ENCODE data around the gene VSTM1.
"Not testable (repeated sequence)": the region's sequence is repeated elsewhere in the genome, so short reads cannot be mapped to it uniquely, and the experiment has no call there.

The VSTM1 gene

GRCh38 chr19:54069470-54069869 lies 5.8 kb upstream of the VSTM1 start:
- Histone ChIP-seq H3K27me3 (ENCODE audit: insufficient read depth, low read length) (no peaks in the 10 kb centered on the region), H3K36me3 (ENCODE audit: insufficient read depth, low read length) (no peaks in the 10 kb centered on the region), H3K79me2 (ENCODE audit: control insufficient read depth, insufficient read depth, low read length, unreplicated experiment) (no peaks in the 10 kb centered on the region), H3K4me1 (ENCODE audit: control insufficient read depth, insufficient read depth, low read length, unreplicated experiment) (no peaks in the 10 kb centered on the region), H3K27ac (ENCODE audit: low read depth, low read length) (no peak overlapping the region), H3K4me3 (ENCODE audit: low read depth, low read length) (no peak overlapping the region), H2AFZ (ENCODE audit: low read length, unreplicated experiment) (no peak overlapping the region)

GRCh38 chr19:54062643-54063042 lies 1.1 kb downstream of the VSTM1 start:
- Histone ChIP-seq H3K27me3 (ENCODE audit: insufficient read depth, low read length) (peaks cover 6% of the 10 kb centered on the region; the same call in 1 of the 2 replicates), H3K36me3 (ENCODE audit: insufficient read depth, low read length) (no peaks in the 10 kb centered on the region), H2AFZ (ENCODE audit: low read length, unreplicated experiment) (no peak overlapping the region), H3K27ac (ENCODE audit: low read depth, low read length) (no peak overlapping the region), H3K79me2 (ENCODE audit: control insufficient read depth, insufficient read depth, low read length, unreplicated experiment) (no peaks in the 10 kb centered on the region), H3K4me3 (ENCODE audit: low read depth, low read length) (no peak overlapping the region), H3K4me1 (ENCODE audit: control insufficient read depth, insufficient read depth, low read length, unreplicated experiment) (no peaks in the 10 kb centered on the region)

GRCh38 chr19:54047616-54048015 lies 16.1 kb downstream of the VSTM1 start:
- Histone ChIP-seq H3K27ac (ENCODE audit: low read depth, low read length) (no peak overlapping the region), H2AFZ (ENCODE audit: low read length, unreplicated experiment) (no peak overlapping the region), H3K4me1 (ENCODE audit: control insufficient read depth, insufficient read depth, low read length, unreplicated experiment) (no peaks in the 10 kb centered on the region), H3K79me2 (ENCODE audit: control insufficient read depth, insufficient read depth, low read length, unreplicated experiment) (no peaks in the 10 kb centered on the region), H3K36me3 (ENCODE audit: insufficient read depth, low read length) (no peaks in the 10 kb centered on the region), H3K4me3 (ENCODE audit: low read depth, low read length) (no peak overlapping the region), H3K27me3 (ENCODE audit: insufficient read depth, low read length) (peaks cover 34% of the 10 kb centered on the region)

- no peak overlapping the region for H2AFZ ChIP-seq (ENCODE audit: low read length, unreplicated experiment)
- no peaks in the 10 kb centered on the region for H3K4me1 ChIP-seq (ENCODE audit: control insufficient read depth, insufficient read depth, low read length, unreplicated experiment)
- no peak overlapping the region for H3K27ac ChIP-seq (ENCODE audit: low read depth, low read length)
- H3K36me3 ChIP-seq (ENCODE audit: insufficient read depth, low read length), result no peaks in the 10 kb centered on the region
- H3K4me3 ChIP-seq (ENCODE audit: low read depth, low read length), result no peak overlapping the region
- no peaks in the 10 kb centered on the region for H3K79me2 ChIP-seq (ENCODE audit: control insufficient read depth, insufficient read depth, low read length, unreplicated experiment)
- peaks cover 34% of the 10 kb centered on the region for H3K27me3 ChIP-seq (ENCODE audit: insufficient read depth, low read length)
Observed at GRCh38 chr19:54045771-54046170, 17.9 kb downstream of the VSTM1 start.

- no peak overlapping the region for H3K27ac ChIP-seq (ENCODE audit: low read depth, low read length)
- no peak overlapping the region for H3K4me3 ChIP-seq (ENCODE audit: low read depth, low read length)
Observed at GRCh38 chr19:54042989-54043388, 20.7 kb downstream of the VSTM1 start.

GRCh38 chr19:54041969-54042606 lies 21.6 kb downstream of the VSTM1 start:
- no peaks in the 10 kb centered on the region for H3K4me1 ChIP-seq (ENCODE audit: control insufficient read depth, insufficient read depth, low read length, unreplicated experiment)
- no peaks in the 10 kb centered on the region for H3K79me2 ChIP-seq (ENCODE audit: control insufficient read depth, insufficient read depth, low read length, unreplicated experiment)
- no peaks in the 10 kb centered on the region for H3K36me3 ChIP-seq (ENCODE audit: insufficient read depth, low read length)
- peaks cover 21% of the 10 kb centered on the region for H3K27me3 ChIP-seq (ENCODE audit: insufficient read depth, low read length)
- H3K4me3 ChIP-seq (ENCODE audit: low read depth, low read length), result no peak overlapping the region
- no peak overlapping the region for H3K27ac ChIP-seq (ENCODE audit: low read depth, low read length)
- H2AFZ ChIP-seq (ENCODE audit: low read length, unreplicated experiment), result no peak overlapping the region

More at GRCh38 chr19:54042989-54043388, 20.7 kb downstream of the VSTM1 start:
- H3K27me3 ChIP-seq (ENCODE audit: insufficient read depth, low read length), result peaks cover 29% of the 10 kb centered on the region
- H3K79me2 ChIP-seq (ENCODE audit: control insufficient read depth, insufficient read depth, low read length, unreplicated experiment), result no peaks in the 10 kb centered on the region
- H3K36me3 ChIP-seq (ENCODE audit: insufficient read depth, low read length), result no peaks in the 10 kb centered on the region
- H3K4me1 ChIP-seq (ENCODE audit: control insufficient read depth, insufficient read depth, low read length, unreplicated experiment), result no peaks in the 10 kb centered on the region
- no peak overlapping the region for H2AFZ ChIP-seq (ENCODE audit: low read length, unreplicated experiment)

GRCh38 chr19:54040003-54040402 lies 23.7 kb downstream of the VSTM1 start:
- H3K27ac ChIP-seq (ENCODE audit: low read depth, low read length), result no peak overlapping the region
- H3K79me2 ChIP-seq (ENCODE audit: control insufficient read depth, insufficient read depth, low read length, unreplicated experiment), result no peaks in the 10 kb centered on the region
- peaks cover 7% of the 10 kb centered on the region for H3K4me1 ChIP-seq (ENCODE audit: control insufficient read depth, insufficient read depth, low read length, unreplicated experiment)
- no peaks in the 10 kb centered on the region for H3K36me3 ChIP-seq (ENCODE audit: insufficient read depth, low read length)
- peaks cover 3% of the 10 kb centered on the region; the same call in 1 of the 2 replicates for H3K27me3 ChIP-seq (ENCODE audit: insufficient read depth, low read length)
- no peak overlapping the region for H2AFZ ChIP-seq (ENCODE audit: low read length, unreplicated experiment)
- no peak overlapping the region for H3K4me3 ChIP-seq (ENCODE audit: low read depth, low read length)

- not testable (repeated sequence) for H3K4me3 ChIP-seq (ENCODE audit: low read depth, low read length); H3K79me2 ChIP-seq (ENCODE audit: control insufficient read depth, insufficient read depth, low read length, unreplicated experiment); H3K27me3 ChIP-seq (ENCODE audit: insufficient read depth, low read length); H2AFZ ChIP-seq (ENCODE audit: low read length, unreplicated experiment); H3K36me3 ChIP-seq (ENCODE audit: insufficient read depth, low read length); H3K4me1 ChIP-seq (ENCODE audit: control insufficient read depth, insufficient read depth, low read length, unreplicated experiment); H3K27ac ChIP-seq (ENCODE audit: low read depth, low read length)
Observed at GRCh38 chr19:54036542-54036941, 27.2 kb downstream of the VSTM1 start.

- H3K4me3 ChIP-seq (ENCODE audit: low read depth, low read length), result no peak overlapping the region
- no peaks in the 10 kb centered on the region for H3K27me3 ChIP-seq (ENCODE audit: insufficient read depth, low read length)
- H3K27ac ChIP-seq (ENCODE audit: low read depth, low read length), result peak overlapping the region; percentile 27; the same call in 1 of the 2 replicates
- H3K79me2 ChIP-seq (ENCODE audit: control insufficient read depth, insufficient read depth, low read length, unreplicated experiment), result no peaks in the 10 kb centered on the region
- H3K36me3 ChIP-seq (ENCODE audit: insufficient read depth, low read length), result no peaks in the 10 kb centered on the region
- H2AFZ ChIP-seq (ENCODE audit: low read length, unreplicated experiment), result no peak overlapping the region
- H3K4me1 ChIP-seq (ENCODE audit: control insufficient read depth, insufficient read depth, low read length, unreplicated experiment), result peaks cover 9% of the 10 kb centered on the region
Observed at GRCh38 chr19:54035215-54036178, 28.2 kb downstream of the VSTM1 start.

GRCh38 chr19:54030895-54031586 lies 32.7 kb downstream of the VSTM1 start:
- Histone ChIP-seq H3K4me3 (ENCODE audit: low read depth, low read length) (peak overlapping the region; percentile 77), H3K4me1 (ENCODE audit: control insufficient read depth, insufficient read depth, low read length, unreplicated experiment) (peaks cover 9% of the 10 kb centered on the region), H3K36me3 (ENCODE audit: insufficient read depth, low read length) (no peaks in the 10 kb centered on the region), H3K27ac (ENCODE audit: low read depth, low read length) (no peak overlapping the region), H3K27me3 (ENCODE audit: insufficient read depth, low read length) (no peaks in the 10 kb centered on the region), H3K79me2 (ENCODE audit: control insufficient read depth, insufficient read depth, low read length, unreplicated experiment) (no peaks in the 10 kb centered on the region), H2AFZ (ENCODE audit: low read length, unreplicated experiment) (peak overlapping the region; percentile 53)
